Activated T-helper 2 cell treated with anti-CD3 and anti-CD28 coated beads, Interferon-gamma antibody, Interleukin-2, Interleukin-4, amounts not matched to agents 10 μg/mL and 5 μg/mL and 100 μg/mL, durations not matched to agents 14 hours and 24 hours and 36 hours (primary cell): ENCODE measurements around the gene GH1. TPM values are rescaled to one million over a fixed set of nuclear protein-coding genes. Genes with fewer than 3 reads are reported as not detected.

Source experiments
- DNase-seq: peaks from one replicate; pipeline ENCODE4 v3.0.0; 2021; ENCODE audit warnings: low spot score
- H3K27ac Mint-ChIP-seq: one replicate; pipeline ENCODE4 v1.8.0; 2021; ENCODE audit warnings: mixed read lengths
- H3K27me3 Mint-ChIP-seq: one replicate; pipeline ENCODE4 v1.8.0; 2021; ENCODE audit warnings: low read depth, mixed read lengths
- H3K36me3 Mint-ChIP-seq: one replicate; pipeline ENCODE4 v1.8.0; 2021; ENCODE audit warnings: low read depth, mixed read lengths
- H3K4me1 Mint-ChIP-seq: one replicate; pipeline ENCODE4 v1.8.0; 2021; ENCODE audit warnings: low read depth, mixed read lengths
- H3K4me3 Mint-ChIP-seq: one replicate; pipeline ENCODE4 v1.8.0; 2021; ENCODE audit warnings: low read depth, mild to moderate bottlenecking, moderate library complexity, mixed read lengths
- H3K9me3 Mint-ChIP-seq: one replicate; pipeline ENCODE4 v1.8.0; 2021; ENCODE audit warnings: mixed read lengths
- intact Hi-C: fragments of 100-400 bp; cut with micrococcal nuclease; formaldehyde crosslinking; loops from one replicate; pipeline ENCODE4 v1.15.1; 2023
- total RNA-seq: library from RNA; stranded (reverse); gene quantifications from 2 replicates; pipeline ENCODE4 v1.2.3, GENCODE V29; 2022

GH1 gene
- total RNA-seq, 1 donor from 2014 or later: not detected

- H3K4me3 Mint-ChIP-seq: no peak overlapping the region
- H3K36me3 Mint-ChIP-seq: no peaks in the 10 kb centered on the region
- no peaks in the 10 kb centered on the region for H3K9me3 Mint-ChIP-seq
- H3K27me3 Mint-ChIP-seq: no peaks in the 10 kb centered on the region
- DNase-seq: no peak
- no peak overlapping the region for H3K27ac Mint-ChIP-seq
- intact Hi-C loops: no loop called here
- peaks cover 18% of the 10 kb centered on the region for H3K4me1 Mint-ChIP-seq
Measured at GRCh38 chr17:63950940-63951907, 32.6 kb upstream of the GH1 start.

- Mint-ChIP-seq H3K9me3 (no peaks in the 10 kb centered on the region), H3K36me3 (no peaks in the 10 kb centered on the region), H3K4me3 (no peak overlapping the region), H3K27ac (no peak overlapping the region), H3K27me3 (no peaks in the 10 kb centered on the region), H3K4me1 (peaks cover 22% of the 10 kb centered on the region)
- intact Hi-C loops: loop anchor here (5.0 kb wide), 2 partner anchors 38 to 68 kb away; no protein-coding TSS in a partner anchor
- DNase-seq: no peak
Measured at GRCh38 chr17:63949576-63950250, 31.1 kb upstream of the GH1 start.

GRCh38 chr17:63948521-63948920, 29.9 kb upstream of the GH1 start:
- Mint-ChIP-seq H3K27me3 (no peaks in the 10 kb centered on the region), H3K27ac (no peak overlapping the region), H3K4me3 (no peak overlapping the region), H3K9me3 (no peaks in the 10 kb centered on the region), H3K36me3 (no peaks in the 10 kb centered on the region), H3K4me1 (peaks cover 14% of the 10 kb centered on the region)
- no peak for DNase-seq
- intact Hi-C loops: loop anchor here (5.0 kb wide), 2 partner anchors 39 to 69 kb away; no protein-coding TSS in a partner anchor

- DNase-seq: no peak
- H3K9me3 Mint-ChIP-seq: no peaks in the 10 kb centered on the region
- no peak overlapping the region for H3K4me3 Mint-ChIP-seq
- H3K27ac Mint-ChIP-seq: no peak overlapping the region
- H3K36me3 Mint-ChIP-seq: no peaks in the 10 kb centered on the region
- peaks cover 14% of the 10 kb centered on the region for H3K4me1 Mint-ChIP-seq
- peaks cover 2% of the 10 kb centered on the region for H3K27me3 Mint-ChIP-seq
- intact Hi-C loops: loop anchor here (2.0 to 5.0 kb wide), 3 partner anchors 29 to 69 kb away; partner anchors contain the start of gene GH1
Measured at GRCh38 chr17:63947711-63948330, 29.2 kb upstream of the GH1 start.

- H3K36me3 Mint-ChIP-seq: no peaks in the 10 kb centered on the region
- H3K4me1 Mint-ChIP-seq: peaks cover 12% of the 10 kb centered on the region
- H3K27me3 Mint-ChIP-seq: peaks cover 2% of the 10 kb centered on the region
- H3K4me3 Mint-ChIP-seq: peak overlapping the region; percentile 23
- H3K9me3 Mint-ChIP-seq: no peaks in the 10 kb centered on the region
- intact Hi-C loops: loop anchor here (2.0 to 5.0 kb wide), 3 partner anchors 28 to 71 kb away; partner anchors contain the start of gene GH1
- DNase-seq: peak; percentile 42
- peak overlapping the region; percentile 84 for H3K27ac Mint-ChIP-seq
Measured at GRCh38 chr17:63946440-63947363, 28.1 kb upstream of the GH1 start.

GRCh38 chr17:63945784-63946439, 27.3 kb upstream of the GH1 start:
- no peak for DNase-seq
- H3K27me3 Mint-ChIP-seq: peaks cover 2% of the 10 kb centered on the region
- H3K4me3 Mint-ChIP-seq: no peak overlapping the region
- H3K36me3 Mint-ChIP-seq: no peaks in the 10 kb centered on the region
- H3K27ac Mint-ChIP-seq: no peak overlapping the region
- no peaks in the 10 kb centered on the region for H3K9me3 Mint-ChIP-seq
- H3K4me1 Mint-ChIP-seq: peaks cover 12% of the 10 kb centered on the region
- intact Hi-C loops: loop anchor here (2.0 to 5.0 kb wide), 3 partner anchors 27 to 71 kb away; partner anchors contain the start of gene GH1

GRCh38 chr17:63944736-63945499, 26.3 kb upstream of the GH1 start:
- Mint-ChIP-seq H3K4me1 (peaks cover 12% of the 10 kb centered on the region), H3K4me3 (no peak overlapping the region), H3K27me3 (peaks cover 2% of the 10 kb centered on the region), H3K27ac (peak overlapping the region; percentile 49), H3K36me3 (no peaks in the 10 kb centered on the region), H3K9me3 (no peaks in the 10 kb centered on the region)
- DNase-seq: no peak
- intact Hi-C loops: loop anchor here (5.0 kb wide), 2 partner anchors 42 to 72 kb away; no protein-coding TSS in a partner anchor

- H3K4me3 Mint-ChIP-seq: no peak overlapping the region
- no peaks in the 10 kb centered on the region for H3K36me3 Mint-ChIP-seq
- H3K27me3 Mint-ChIP-seq: peaks cover 2% of the 10 kb centered on the region
- intact Hi-C loops: no loop called here
- DNase-seq: no peak
- H3K4me1 Mint-ChIP-seq: peaks cover 17% of the 10 kb centered on the region
- H3K27ac Mint-ChIP-seq: no peak overlapping the region
- no peaks in the 10 kb centered on the region for H3K9me3 Mint-ChIP-seq
Measured at GRCh38 chr17:63943745-63944144, 25.1 kb upstream of the GH1 start.

GRCh38 chr17:63942309-63942985, 23.8 kb upstream of the GH1 start:
- DNase-seq: no peak
- Mint-ChIP-seq H3K36me3 (no peaks in the 10 kb centered on the region), H3K4me3 (no peak overlapping the region), H3K27ac (no peak overlapping the region), H3K9me3 (no peaks in the 10 kb centered on the region), H3K4me1 (peaks cover 20% of the 10 kb centered on the region), H3K27me3 (peaks cover 2% of the 10 kb centered on the region)
- intact Hi-C loops: no loop called here

GRCh38 chr17:63941751-63942150, 23.1 kb upstream of the GH1 start:
- H3K27ac Mint-ChIP-seq: no peak overlapping the region

More at GRCh38 chr17:63941751-63942150, 23.1 kb upstream of the GH1 start:
- Mint-ChIP-seq H3K27me3 (peaks cover 4% of the 10 kb centered on the region), H3K9me3 (no peaks in the 10 kb centered on the region), H3K4me3 (no peak overlapping the region), H3K36me3 (no peaks in the 10 kb centered on the region), H3K4me1 (peaks cover 20% of the 10 kb centered on the region)
- intact Hi-C loops: no loop called here
- DNase-seq: no peak
